Testis (tissue), 3 donors: ENCODE measurements around the gene PLCB1. TPM values are rescaled to one million over a fixed set of nuclear protein-coding genes. Genes with fewer than 3 reads are reported as not detected.
"Not testable (repeated sequence)": the region's sequence is repeated elsewhere in the genome, so short reads cannot be mapped to it uniquely, and the experiment has no call there.

Source experiments
- DNase-seq: peaks from one replicate; pipeline ENCODE4 v3.0.0-alpha.2; 2019
- H3K27ac ChIP-seq, 2 donors: fragments of 200-600 bp; sonication (generic); one replicate each; pipeline ENCODE4 v1.5.1; 2019
- H3K27me3 ChIP-seq: fragments of 200-600 bp; sonication (generic); one replicate; pipeline ENCODE4 v1.5.1; 2019
- H3K36me3 ChIP-seq: fragments of 200-600 bp; sonication (generic); one replicate; pipeline ENCODE4 v1.5.1; 2017; ENCODE audit warnings: low read depth; ENCODE audit errors: missing control alignments
- H3K4me1 ChIP-seq: fragments of 200-600 bp; sonication (generic); one replicate; pipeline ENCODE4 v1.5.1; 2019
- H3K4me3 ChIP-seq, 2 donors: fragments of 200-600 bp; sonication (generic); one replicate each; pipeline ENCODE4 v1.5.1; 2017 to 2019
- H3K9me3 ChIP-seq: fragments of 200-600 bp; sonication (generic); one replicate; pipeline ENCODE4 v1.5.1; 2017
- CTCF ChIP-seq, 3 experiments: fragments of 450-650 bp in 2 of 3; fragments of 200-600 bp in 1 of 3; sonication (generic) in 1 of 3; IDR thresholded peaks; one replicate each; pipeline ENCODE4 v1.5.1; 2016 to 2019; ENCODE audit warnings: antibody characterized with exemption in 3 of 3, mild to moderate bottlenecking in 2 of 3, moderate library complexity in 1 of 3
- POLR2A ChIP-seq: fragments of 450-650 bp; IDR thresholded peaks from one replicate; pipeline ENCODE4 v1.6.1; 2017; ENCODE audit warnings: antibody characterized with exemption, mild to moderate bottlenecking, moderate library complexity
- WGBS, 2 donors: methylation state at CpG; one replicate each; pipeline ENCODE4 v1.1.5; 2018; 5-methylcytosine and 5-hydroxymethylcytosine counted together
- intact Hi-C: fragments of 100-400 bp; cut with DNase I; formaldehyde crosslinking; loops from one replicate; pipeline ENCODE4 v1.15.1; 2023; ENCODE audit warnings: low total_unique reads
- polyA plus RNA-seq: library from polyadenylated mRNA; stranded (reverse); fragments of 350-450 nt; fragmentation: Illumina TruSeq; extraction: RNeasy Lipid Tissue Mini Kit (QIAGEN cat#74804); gene quantifications from one replicate; pipeline ENCODE4 v1.2.3, GENCODE V29; 2014; ENCODE audit warnings: low read depth, low replicate concordance; ENCODE audit not compliant: insufficient read depth
- total RNA-seq, 2 donors: library from RNA; depleted of rRNA; stranded (reverse); fragments of >200 nt; gene quantifications; one replicate each; pipeline ENCODE4 v1.2.3, GENCODE V29; 2016

PLCB1 gene
- total and polyA plus RNA-seq, 3 donors from 2014 or later: 3.1 to 9.8 (median 8.2) TPM

- Histone ChIP-seq H3K4me1 (no peaks in the 10 kb centered on the region), H3K27me3 (no peaks in the 10 kb centered on the region), H3K9me3 (no peaks in the 10 kb centered on the region), H3K27ac (no peak overlapping the region), H3K36me3 (no peaks in the 10 kb centered on the region), H3K4me3 (no peak overlapping the region)
- no peak for DNase-seq
- WGBS, 2 donors: 88 to 92% methylated on average over 2 of the region's 2 CpGs
- intact Hi-C loops: no loop called here
- TF ChIP-seq POLR2A (no peak), CTCF (IDR thresholded peaks at IDR 0.05) (no peak)
Observed at GRCh38 chr20:8154638-8155037, 22.6 kb downstream of the PLCB1 start.

GRCh38 chr20:8155229-8155628 is 23.2 kb downstream of the PLCB1 start:
- intact Hi-C loops: no loop called here
- no peak overlapping the region for H3K27ac ChIP-seq
- WGBS, 2 donors: 89 to 91% methylated on average over 1 of the region's 1 CpG

GRCh38 chr20:8155812-8156211 is 23.7 kb downstream of the PLCB1 start:
- no peaks in the 10 kb centered on the region for H3K27me3 ChIP-seq
- H3K27ac ChIP-seq: no peak overlapping the region
- no peak for TF ChIP-seq POLR2A
- TF ChIP-seq CTCF (IDR thresholded peaks at IDR 0.05): no peak
- no peaks in the 10 kb centered on the region for H3K36me3 ChIP-seq
- intact Hi-C loops: no loop called here
- H3K9me3 ChIP-seq: no peaks in the 10 kb centered on the region
- DNase-seq: no peak
- no peak overlapping the region for H3K4me3 ChIP-seq
- H3K4me1 ChIP-seq: no peaks in the 10 kb centered on the region
- WGBS, 2 donors: 66 to 82% methylated on average over 2 of the region's 2 CpGs

More at GRCh38 chr20:8155229-8155628, 23.2 kb downstream of the PLCB1 start:
- TF ChIP-seq CTCF (IDR thresholded peaks at IDR 0.05): no peak
- no peak for TF ChIP-seq POLR2A
- Histone ChIP-seq H3K36me3 (no peaks in the 10 kb centered on the region), H3K9me3 (no peaks in the 10 kb centered on the region), H3K4me1 (no peaks in the 10 kb centered on the region), H3K27me3 (no peaks in the 10 kb centered on the region), H3K4me3 (no peak overlapping the region)
- no peak for DNase-seq

GRCh38 chr20:8156235-8157079 is 24.4 kb downstream of the PLCB1 start:
- no peak for TF ChIP-seq CTCF (IDR thresholded peaks at IDR 0.05)
- no peak for TF ChIP-seq POLR2A
- intact Hi-C loops: no loop called here
- Histone ChIP-seq H3K4me1 (no peaks in the 10 kb centered on the region), H3K27me3 (no peaks in the 10 kb centered on the region), H3K27ac (no peak overlapping the region), H3K36me3 (no peaks in the 10 kb centered on the region), H3K4me3 (no peak overlapping the region), H3K9me3 (no peaks in the 10 kb centered on the region)
- no peak for DNase-seq

- H3K4me1 ChIP-seq, intact Hi-C loops, H3K9me3 ChIP-seq, H3K4me3 ChIP-seq, DNase-seq, H3K27me3 ChIP-seq, H3K36me3 ChIP-seq, H3K27ac ChIP-seq: not testable (repeated sequence)
- WGBS, 2 donors: 96 to 100% methylated on average over 1 of the region's 1 CpG
Observed at GRCh38 chr20:8159217-8159616, 27.2 kb downstream of the PLCB1 start.
